ENCODE data around the gene ZNF335.

Gene ZNF335

DNA sequence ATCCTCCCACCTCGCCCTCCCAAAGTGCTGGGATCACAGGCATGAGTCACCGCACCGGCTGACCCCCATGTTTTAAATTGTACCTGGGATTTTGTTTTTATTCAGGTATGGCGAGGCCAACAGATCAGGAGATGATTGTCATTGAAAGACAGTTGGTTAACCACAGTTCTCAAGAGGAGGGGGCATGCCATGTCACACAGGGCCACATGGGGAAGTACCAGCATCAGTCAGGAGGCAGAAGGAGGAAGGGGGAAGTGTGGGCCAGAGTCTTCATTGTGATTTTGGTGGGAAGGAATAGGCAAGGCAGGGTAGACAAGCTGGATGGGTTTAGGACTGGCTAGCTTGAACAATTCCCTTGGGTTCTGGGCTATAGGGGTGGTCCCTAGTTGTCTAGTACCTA lies 26.8 kb upstream of the ZNF335 start:
- TF ChIP-seq, protein P1, sequence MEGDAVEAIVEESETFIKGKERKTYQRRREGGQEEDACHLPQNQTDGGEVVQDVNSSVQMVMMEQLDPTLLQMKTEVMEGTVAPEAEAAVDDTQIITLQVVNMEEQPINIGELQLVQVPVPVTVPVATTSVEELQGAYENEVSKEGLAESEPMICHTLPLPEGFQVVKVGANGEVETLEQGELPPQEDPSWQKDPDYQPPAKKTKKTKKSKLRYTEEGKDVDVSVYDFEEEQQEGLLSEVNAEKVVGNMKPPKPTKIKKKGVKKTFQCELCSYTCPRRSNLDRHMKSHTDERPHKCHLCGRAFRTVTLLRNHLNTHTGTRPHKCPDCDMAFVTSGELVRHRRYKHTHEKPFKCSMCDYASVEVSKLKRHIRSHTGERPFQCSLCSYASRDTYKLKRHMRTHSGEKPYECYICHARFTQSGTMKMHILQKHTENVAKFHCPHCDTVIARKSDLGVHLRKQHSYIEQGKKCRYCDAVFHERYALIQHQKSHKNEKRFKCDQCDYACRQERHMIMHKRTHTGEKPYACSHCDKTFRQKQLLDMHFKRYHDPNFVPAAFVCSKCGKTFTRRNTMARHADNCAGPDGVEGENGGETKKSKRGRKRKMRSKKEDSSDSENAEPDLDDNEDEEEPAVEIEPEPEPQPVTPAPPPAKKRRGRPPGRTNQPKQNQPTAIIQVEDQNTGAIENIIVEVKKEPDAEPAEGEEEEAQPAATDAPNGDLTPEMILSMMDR (IDR thresholded peaks at IDR 0.05) = no peak

DNA sequence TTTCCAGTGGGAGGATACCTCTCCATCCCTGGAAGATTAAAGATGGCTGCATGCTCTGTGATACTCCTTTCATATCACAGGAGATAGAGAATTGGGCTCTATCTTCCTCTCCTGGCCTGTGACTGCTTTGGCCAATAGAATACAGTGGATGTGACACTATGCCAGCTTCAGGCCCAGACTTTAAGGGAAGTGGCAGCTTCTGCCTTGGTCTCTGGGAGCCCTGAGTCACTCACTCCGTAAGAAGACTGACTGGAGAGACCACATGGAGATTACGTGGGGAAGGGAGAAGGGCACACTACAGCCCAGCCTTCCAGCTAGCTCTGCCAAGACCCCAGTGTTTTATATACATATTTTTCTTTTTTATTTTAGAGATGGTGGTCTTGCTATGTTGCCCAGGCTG lies 26.3 kb upstream of the ZNF335 start:
- TF ChIP-seq, protein P1 (IDR thresholded peaks at IDR 0.05) = no peak

DNA sequence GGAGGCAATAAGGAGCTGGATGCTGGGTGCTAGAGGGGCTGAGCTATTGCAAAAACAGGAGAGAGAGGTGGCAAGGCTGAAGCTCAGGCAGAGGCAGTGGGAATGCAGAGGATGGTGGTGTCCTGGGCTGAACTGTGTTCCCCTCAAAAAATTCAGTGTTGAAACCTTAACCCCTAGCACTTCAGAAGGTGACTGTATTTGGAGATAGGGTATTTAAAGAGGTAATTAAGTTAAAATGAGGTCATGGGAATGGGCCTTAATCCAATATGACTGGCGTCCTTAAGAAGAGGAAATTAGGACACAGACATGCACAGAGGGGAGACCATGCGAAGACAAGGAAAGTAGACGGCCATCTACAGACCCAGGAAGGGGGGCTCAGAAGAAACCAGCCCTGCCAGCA lies 25.2 kb upstream of the ZNF335 start:
- TF ChIP-seq, protein P1 (IDR thresholded peaks at IDR 0.05) = no peak

DNA sequence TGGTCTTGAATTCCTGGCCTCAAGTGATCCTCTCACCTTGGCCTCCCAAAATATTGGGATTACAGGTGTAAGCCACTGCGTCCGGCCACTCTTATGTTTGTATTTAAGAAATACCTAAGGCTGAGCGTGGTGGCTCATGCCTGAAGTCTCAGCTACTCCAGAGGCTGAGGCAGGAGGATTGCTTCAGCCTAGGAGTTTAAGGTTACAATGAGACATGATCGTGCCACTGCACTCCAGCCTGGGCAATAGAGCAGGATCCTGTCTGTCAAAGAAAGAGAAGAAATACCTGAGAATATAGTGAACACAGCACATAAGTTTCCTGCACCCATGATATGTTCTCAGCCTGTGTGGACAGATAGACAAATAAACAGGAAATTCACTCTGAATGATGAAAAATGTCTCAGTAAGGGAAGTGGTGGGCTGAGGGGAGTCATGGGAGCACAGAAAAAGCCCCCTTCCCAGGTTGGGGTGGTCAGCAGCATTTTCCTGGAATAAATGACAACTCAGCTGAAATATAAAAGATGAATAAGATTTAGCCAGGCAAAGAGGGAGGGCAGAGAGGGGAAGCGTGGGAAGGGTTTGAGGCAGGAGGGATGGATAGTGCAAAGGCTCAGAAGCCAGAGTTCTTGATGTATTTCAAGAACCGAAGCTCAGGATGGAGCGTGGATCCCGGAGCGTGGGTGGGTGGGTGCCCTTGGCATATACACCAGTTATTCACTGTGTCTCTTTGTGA lies 22.9 kb upstream of the ZNF335 start:
- TF ChIP-seq, protein P1 (IDR thresholded peaks at IDR 0.05) = no peak

DNA sequence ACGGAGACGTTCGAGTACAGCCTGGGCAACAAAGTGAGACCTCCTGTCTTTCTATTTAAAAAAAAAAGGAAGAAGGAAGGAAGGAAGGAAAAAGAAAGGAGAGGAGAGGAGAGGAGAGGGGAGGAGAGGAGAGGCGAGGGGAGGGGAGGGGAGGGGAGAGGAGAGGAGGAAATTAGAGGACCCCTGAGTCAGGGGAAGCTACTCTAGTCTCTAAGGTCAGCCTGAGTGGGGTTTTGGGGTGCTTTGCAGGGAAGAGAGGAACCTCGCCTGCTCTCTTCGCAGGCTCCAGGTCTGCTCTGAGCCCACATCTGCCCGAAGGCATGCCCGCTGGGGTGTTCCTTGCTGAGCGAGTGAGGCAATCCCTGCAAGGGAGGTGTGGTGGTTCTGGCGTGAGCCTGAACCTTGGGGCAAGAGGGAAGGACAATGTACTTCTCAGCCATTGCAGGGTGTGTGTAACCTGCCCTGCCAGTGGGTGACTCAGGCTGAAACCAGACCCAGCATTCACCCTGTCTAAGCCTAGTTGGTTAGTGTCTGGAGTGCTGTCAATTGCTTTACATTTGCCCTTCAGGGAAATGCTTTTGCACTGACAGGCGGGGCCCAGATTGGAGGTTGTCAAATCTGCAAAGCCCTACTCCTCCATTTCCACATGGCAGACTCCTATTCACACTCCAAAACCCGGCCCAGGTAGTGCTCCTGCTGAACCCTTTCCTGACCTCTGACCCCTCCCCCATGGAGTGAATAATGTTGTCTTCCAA lies 21.4 kb upstream of the ZNF335 start:
- TF ChIP-seq, protein P1 (IDR thresholded peaks at IDR 0.05) = no peak

DNA sequence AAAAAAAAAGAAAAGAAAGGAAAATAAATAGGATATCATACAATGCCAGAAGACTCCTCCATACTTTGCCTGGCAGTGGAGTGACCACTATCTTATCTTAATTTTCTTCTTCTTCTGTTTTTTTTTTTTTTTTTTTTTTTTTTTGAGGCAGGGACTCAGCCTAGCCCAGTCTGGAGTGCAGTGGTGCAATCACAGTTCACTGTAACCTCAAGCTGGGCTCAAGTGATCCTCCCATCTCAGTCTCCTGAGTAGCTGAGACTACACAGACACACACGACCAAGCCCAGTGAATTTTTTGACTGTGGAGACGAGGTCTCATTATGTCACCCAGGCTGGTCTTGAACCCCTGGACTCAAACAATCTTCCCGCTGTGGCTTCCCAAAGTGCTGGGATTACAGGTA lies 19.6 kb upstream of the ZNF335 start:
- TF ChIP-seq, protein P1 (IDR thresholded peaks at IDR 0.05) = no peak

DNA sequence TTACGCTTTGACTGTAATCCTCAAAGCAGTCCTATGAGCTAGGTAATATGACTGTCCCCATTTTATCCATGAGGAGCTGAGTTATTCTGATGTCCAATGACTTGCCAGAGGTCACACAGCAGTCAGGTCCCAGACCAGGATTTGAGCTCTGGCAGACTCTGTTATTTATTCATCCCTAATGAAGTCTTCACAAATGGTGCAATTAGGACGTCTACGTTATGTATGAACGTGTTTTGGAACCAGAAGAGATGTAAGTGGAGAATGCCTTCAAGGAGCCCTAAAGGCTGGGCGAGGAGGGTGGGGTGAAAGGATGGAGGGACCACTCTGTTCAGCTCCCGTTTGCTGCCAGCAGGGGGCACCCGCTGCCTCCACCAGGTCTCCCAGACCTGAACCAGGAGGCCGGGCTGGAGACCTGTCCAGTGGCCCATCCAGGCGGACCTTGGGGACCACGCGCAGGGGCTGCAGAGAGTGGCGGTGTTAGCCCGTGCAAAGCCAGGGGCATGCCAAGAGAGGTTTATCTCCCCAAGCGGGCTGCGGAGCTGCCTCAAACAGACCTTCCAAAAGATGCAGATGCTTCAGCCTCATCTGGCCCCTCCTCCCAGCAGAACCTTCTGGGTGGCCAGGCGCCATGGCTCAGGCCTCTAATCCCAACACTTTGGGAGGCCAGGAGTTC lies 15.2 kb upstream of the ZNF335 start:
- TF ChIP-seq, protein P1 (IDR thresholded peaks at IDR 0.05) = peak; percentile 91
